BLaER1 (cell line): ENCODE data around the gene IGFALS.

ENCODE experiments used
- H3K27ac ChIP-seq: shearing (Covaris generic); formaldehyde crosslinking; 2 replicates; pipeline ENCODE4 v1.8.1; 2022
- H3K27me3 ChIP-seq: shearing (Covaris generic); formaldehyde crosslinking; 2 replicates; pipeline ENCODE4 v1.8.1; 2022
- H3K36me3 ChIP-seq: shearing (Covaris generic); formaldehyde crosslinking; 2 replicates; pipeline ENCODE4 v1.8.1; 2022
- H3K4me1 ChIP-seq: shearing (Covaris generic); formaldehyde crosslinking; 2 replicates; pipeline ENCODE4 v1.8.1; 2022
- H3K4me2 ChIP-seq: shearing (Covaris generic); formaldehyde crosslinking; 2 replicates; pipeline ENCODE4 v1.8.1; 2022
- H3K4me3 ChIP-seq: shearing (Covaris generic); formaldehyde crosslinking; 2 replicates; pipeline ENCODE4 v1.8.1; 2022
- H3K9ac ChIP-seq: shearing (Covaris generic); formaldehyde crosslinking; 2 replicates; pipeline ENCODE4 v1.8.1; 2022
- H3K9me3 ChIP-seq: shearing (Covaris generic); formaldehyde crosslinking; 2 replicates; pipeline ENCODE4 v1.8.1; 2022
- H4K20me1 ChIP-seq: shearing (Covaris generic); formaldehyde crosslinking; 2 replicates; pipeline ENCODE4 v1.8.1; 2022
- Cebpa-rat ChIP-seq: shearing (Covaris generic); IDR thresholded peaks from 2 replicates; pipeline ENCODE4 v1.8.1; 2022

IGFALS gene

DNA sequence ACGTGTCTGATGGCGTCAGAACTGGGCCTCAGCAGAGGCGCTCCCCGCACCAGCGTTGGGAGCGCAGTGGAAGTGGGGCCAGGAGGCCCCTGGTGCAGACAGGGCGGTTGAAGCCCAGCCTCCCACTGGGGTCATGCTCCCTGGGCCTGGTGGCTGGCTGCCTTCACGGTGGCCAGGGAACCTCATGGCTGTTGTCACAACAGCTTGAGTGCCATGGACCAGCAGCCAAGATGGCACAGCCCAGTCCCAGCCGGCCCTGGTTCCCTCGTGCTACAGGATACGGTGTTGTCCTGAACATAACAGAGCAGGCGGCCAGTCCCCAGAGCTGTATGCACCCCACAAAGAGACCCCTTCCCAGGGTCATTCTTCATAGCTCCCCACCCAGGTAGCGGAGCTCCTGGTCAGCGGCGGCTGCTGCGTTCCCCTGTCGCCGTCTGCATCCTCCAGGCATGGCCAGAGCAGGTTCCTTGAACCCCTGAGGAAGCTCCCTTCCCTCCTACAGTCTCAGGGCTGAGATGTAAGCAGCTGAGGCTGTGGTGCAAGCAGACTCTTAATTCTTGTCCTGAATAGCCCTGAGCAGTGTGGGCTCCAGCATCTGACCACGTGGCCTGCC, 51.8 kb downstream of the IGFALS start:
- H3K27ac ChIP-seq, result no peak overlapping the region
- peaks cover 69% of the 10 kb centered on the region for H3K36me3 ChIP-seq
- H3K9me3 ChIP-seq, result peaks cover 30% of the 10 kb centered on the region
- no peaks in the 10 kb centered on the region for H3K27me3 ChIP-seq
- no peak overlapping the region for H3K4me2 ChIP-seq
- no peak for TF ChIP-seq Cebpa-rat
- H4K20me1 ChIP-seq, result peaks cover 66% of the 10 kb centered on the region
- peaks cover 12% of the 10 kb centered on the region for H3K4me1 ChIP-seq
- no peak overlapping the region for H3K4me3 ChIP-seq
- H3K9ac ChIP-seq, result no peak overlapping the region

- Histone ChIP-seq H3K27me3 (no peaks in the 10 kb centered on the region), H3K4me1 (peaks cover 12% of the 10 kb centered on the region), H4K20me1 (peaks cover 59% of the 10 kb centered on the region), H3K36me3 (peaks cover 61% of the 10 kb centered on the region), H3K27ac (no peak overlapping the region), H3K4me3 (no peak overlapping the region), H3K4me2 (no peak overlapping the region), H3K9ac (no peak overlapping the region), H3K9me3 (peaks cover 37% of the 10 kb centered on the region)
- TF ChIP-seq Cebpa-rat, result no peak
These were observed 52.6 kb downstream of the IGFALS start for GRCh38 chr16:1740781-1741490.
